Right lung (tissue), 5 donors: ENCODE measurements around the gene GSTO2. TPM values are rescaled to one million over a fixed set of nuclear protein-coding genes. Genes with fewer than 3 reads are reported as not detected.

Source experiments
- DNase-seq, 2 donors: peaks; one replicate each; pipeline ENCODE4 v3.0.0-alpha.2; 2013
- polyA plus RNA-seq, 5 donors: library from polyadenylated mRNA; unstranded; fragments of 120-200 nt; gene quantifications; one replicate each; pipeline versions ENCODE4 v1.2.1 to v1.2.3, GENCODE V29; 2013; ENCODE audit warnings: inconsistent platforms in 1 of 5, low replicate concordance in 1 of 5; ENCODE audit not compliant: insufficient read length in 5 of 5, insufficient read depth in 1 of 5

GSTO2 gene
- polyA plus RNA-seq, 5 donors: 21.9 to 32.2 (median 27.3) TPM

- no peak for DNase-seq
Measured at GRCh38 chr10:104324931-104325330, 55.9 kb downstream of the GSTO2 start.

- no peak for DNase-seq
Measured at GRCh38 chr10:104325436-104326435, 56.8 kb downstream of the GSTO2 start.

DNA sequence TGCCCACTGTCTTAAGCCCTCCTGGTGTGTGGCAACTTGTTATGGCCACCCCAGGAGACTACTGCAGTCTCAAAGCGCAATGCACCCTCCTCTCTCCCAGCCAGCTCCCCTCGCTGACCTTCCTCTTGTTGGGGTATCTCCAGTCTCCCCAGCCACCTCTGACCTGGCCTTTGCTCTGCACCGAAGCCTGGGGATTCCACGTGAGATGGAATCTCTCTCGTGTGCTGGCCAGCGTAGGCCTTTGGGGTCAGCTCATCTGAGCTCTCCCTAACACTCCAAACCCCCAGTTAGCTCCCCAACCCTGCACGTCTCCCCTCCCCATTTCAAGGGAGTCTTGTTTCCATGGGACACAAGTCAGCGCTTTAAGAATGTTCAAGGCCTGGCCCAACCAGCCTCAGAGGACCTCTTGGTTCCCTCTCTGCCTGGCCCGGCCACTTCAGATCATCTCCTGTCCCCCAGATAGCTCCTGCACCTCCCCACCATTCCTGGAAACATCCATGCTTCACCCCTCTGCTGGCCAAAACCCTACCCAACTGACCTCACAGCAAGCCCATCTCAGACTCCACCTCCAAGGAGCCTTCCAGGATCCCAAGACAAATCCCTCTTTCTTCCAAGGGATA lies 58.1 kb downstream of the GSTO2 start:
- no peak for DNase-seq

DNA sequence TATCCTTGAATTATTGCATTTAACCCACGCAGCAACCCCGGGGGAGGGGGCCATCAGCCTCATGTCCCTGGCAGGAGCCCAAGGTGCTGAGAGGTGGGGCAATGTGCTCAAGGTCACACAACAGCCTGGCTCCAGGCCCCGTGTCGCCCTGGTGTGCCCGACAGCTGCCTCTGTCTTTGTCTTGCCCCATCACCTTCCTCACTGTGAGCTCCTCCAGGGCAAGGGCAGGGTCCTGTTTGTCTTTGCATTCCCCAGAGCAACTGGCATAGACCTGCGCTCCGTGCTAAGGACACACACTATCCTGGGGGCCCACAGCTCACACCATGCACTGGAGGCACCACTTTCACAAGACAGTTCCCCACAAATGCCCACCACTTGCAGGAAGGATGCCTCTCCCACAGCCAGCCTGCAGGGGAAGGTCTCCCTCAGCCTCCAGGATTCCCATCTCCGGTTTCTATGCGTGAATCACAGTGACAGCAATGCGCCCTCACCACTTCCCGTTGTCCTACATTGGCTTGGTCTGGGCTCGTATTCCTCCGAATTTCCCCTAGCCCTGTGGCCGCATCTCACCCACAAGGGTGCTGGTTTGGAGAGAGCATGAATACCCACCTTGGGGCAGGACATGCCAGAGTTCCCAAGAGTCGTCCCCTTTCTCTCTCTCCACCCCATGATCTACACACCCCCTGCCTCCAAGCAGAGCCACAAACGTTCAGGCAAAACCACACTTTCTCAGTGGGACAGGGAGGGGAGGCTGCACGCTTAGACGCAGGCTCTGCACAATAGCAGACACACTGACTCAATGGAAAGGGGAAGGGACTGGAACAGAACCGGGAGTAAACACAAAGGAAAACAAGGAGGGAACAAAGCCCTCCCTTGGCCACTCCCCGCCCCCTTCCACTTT lies 59.0 kb downstream of the GSTO2 start:
- peak in 1 of 2 donors; percentile 43 for DNase-seq

GRCh38 chr10:104328646-104328895 lies 59.6 kb downstream of the GSTO2 start:
- DNase-seq: no peak

DNA sequence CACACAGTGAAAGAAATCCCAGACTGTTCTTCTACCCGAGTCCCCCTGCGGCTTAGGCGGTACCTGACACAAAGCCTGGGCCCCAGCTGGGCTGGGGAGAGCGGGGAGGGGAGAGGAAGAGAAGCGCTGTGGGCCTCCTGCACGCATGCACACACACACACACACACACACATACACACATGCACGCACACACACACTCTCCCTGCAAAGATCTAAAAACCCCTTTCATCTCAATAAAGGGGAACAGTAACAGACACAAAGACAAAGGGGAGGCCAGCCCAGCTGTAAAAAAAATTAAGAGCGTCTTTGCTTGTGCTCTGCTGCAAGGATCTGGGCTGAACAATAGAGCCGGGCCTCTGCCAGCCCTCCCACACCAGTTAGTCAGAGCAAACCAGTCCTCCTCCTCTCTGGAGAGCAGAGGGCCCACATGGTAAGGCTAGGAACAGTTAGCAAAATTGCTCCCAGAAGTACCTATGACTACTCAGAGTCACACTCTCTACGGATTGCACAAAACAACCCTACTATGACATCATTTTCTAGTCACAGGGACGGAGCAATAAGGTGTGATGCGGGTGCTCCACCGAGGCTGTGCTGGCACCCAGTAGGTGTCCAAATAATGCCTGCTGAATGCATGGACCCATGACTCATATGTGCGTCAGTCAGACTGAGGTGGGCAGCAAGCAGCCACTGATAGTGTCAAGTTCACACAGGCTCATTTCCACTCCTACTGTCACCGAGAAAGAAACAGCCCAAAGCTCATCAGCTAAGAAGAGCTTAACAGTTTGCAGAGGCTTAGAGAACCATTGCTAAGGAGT lies 60.1 kb downstream of the GSTO2 start:
- DNase-seq: peak in 1 of 2 donors; percentile 67

DNA sequence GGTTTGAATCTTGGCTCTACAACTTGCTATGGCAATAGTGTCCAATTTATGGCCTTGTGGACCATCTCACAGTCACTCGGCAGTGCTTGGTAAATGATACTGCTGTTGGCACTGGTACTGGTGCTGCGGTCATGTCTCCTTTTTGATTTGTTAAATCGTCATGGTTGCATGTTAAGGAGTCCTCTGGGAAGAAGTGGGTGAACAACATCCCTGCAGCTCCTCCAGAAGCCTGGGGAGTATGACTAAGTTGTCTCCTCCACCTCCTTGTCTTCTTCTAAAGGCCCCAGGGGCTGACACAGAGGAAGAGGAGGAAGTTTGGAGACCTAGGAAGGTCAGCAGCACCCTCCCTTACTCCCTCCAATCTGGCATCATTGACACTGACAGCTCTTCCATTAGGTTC lies 60.8 kb downstream of the GSTO2 start:
- DNase-seq: no peak

- DNase-seq: peak in 1 of 2 donors; percentile 56
Measured at GRCh38 chr10:104330168-104331110, 61.5 kb downstream of the GSTO2 start.

DNA sequence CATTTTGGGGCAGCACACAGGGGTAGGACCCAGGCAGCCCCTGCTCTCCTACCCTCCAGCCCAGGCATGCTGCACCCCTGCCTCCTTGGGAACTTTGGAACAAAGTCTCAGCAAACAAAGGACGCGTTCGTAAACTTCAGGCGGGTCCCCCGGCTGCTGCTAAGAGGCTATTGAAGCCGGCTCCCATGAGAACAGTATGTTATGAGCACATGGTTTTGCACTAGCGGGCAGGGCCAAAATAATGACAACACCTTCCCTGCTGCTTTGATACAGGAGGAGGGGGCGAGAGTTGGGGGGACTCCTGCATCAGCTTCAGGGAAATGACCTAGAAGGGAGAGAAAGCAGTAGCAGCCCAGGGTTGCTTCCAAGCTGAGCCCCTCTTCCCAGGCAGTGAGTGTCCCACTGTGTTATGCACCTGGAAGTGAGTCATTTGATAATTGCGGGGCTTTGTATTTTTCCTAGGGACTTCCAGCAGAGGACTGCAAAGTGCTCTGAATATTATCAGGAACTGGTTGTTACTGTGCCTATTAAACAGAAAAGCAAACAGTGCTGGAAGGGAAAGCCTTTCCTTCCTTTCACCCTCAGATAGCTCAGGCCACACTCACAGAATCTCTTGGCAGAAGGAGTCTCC lies 62.3 kb downstream of the GSTO2 start:
- DNase-seq: peak; percentile 55 to 57

DNA sequence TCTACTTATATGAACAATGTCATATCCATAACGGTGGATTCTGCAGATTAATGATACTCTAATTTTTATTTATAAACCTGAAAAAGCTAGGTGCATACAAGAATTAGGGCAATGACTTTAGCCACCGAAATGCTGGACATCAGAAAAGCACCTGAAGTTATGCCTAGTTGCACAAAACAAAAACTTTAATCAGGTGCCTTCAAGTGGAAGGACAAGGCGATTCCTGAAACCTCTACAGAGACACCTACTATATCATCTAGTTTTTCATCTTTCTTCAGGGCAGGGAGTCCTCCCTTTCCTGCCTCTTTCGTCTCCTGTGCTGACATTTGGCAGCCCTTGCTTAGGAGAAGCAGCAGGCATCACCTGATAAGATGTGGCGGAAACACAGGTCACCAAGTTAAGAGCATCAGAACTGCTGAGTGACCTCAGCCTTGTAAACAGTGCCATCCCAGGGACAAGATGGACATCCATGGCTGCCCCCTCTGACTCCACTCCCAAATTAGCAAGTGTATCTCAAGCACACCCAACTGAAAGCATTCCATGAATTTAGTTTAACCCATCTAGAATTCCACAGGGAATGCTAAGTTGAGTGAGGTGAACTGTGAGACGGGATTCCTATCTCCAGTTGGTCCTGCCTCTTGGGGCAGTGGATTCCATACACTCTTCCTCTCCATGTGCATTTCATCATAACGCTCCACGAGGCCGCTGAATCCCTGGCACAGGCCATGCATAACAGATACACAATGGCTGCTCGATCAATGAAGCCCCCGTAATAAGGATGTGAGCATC lies 63.5 kb downstream of the GSTO2 start:
- no peak for DNase-seq

- DNase-seq: no peak
Measured at GRCh38 chr10:104333032-104333727, 64.2 kb downstream of the GSTO2 start.

- no peak for DNase-seq
Measured at GRCh38 chr10:104333728-104334373, 64.9 kb downstream of the GSTO2 start.

DNA sequence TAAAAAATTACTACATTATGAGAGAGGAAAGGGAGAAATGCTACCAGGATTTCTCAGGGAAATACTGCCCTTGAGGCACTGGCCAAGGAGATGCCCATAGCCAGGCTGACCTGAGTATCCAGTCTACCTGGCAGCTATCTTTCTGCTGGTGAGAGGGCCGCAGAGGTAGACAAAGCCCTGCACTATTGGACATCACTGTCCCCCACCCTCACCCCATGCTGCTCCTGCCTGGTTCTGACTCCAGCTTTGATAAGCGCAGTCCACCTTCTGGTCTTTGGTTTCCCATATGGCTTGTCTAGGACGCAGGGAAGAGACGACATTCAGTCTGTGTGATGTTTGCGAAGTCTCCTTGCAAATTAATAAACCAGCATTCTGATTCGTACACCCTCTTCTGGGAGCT lies 65.6 kb downstream of the GSTO2 start:
- DNase-seq: no peak

DNA sequence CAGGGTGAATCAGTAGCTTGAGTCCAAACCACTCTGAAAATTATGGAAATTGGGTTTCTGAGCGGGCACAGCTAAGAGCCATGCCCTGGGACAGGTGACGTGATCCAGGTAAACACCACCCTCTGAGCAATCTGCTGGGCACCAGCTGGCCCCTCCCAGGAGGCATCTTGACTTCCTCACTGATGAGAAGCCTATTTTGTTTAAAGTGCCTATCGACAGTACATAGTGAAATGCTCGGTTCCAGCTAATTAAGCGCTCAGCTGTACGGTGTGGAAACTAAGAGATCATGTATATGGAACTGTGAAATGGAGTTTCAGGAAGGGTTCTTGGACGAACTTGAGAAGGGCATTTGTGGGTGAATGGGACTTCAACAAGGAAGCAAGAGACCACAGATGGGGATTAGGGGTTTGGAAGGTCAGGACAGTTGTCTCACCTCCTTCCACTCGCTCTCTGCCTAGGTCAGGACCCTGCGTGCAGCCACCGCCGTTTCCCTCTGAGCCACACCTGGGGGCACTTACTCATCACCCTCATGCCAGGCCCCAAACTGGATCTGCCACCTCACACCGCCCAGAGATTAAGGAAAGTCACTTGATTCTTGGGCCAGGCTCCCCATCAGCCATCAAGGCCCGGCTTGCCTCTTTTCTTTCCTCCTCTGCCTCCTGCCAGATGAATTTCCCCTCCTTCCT lies 66.1 kb downstream of the GSTO2 start:
- no peak for DNase-seq

DNA sequence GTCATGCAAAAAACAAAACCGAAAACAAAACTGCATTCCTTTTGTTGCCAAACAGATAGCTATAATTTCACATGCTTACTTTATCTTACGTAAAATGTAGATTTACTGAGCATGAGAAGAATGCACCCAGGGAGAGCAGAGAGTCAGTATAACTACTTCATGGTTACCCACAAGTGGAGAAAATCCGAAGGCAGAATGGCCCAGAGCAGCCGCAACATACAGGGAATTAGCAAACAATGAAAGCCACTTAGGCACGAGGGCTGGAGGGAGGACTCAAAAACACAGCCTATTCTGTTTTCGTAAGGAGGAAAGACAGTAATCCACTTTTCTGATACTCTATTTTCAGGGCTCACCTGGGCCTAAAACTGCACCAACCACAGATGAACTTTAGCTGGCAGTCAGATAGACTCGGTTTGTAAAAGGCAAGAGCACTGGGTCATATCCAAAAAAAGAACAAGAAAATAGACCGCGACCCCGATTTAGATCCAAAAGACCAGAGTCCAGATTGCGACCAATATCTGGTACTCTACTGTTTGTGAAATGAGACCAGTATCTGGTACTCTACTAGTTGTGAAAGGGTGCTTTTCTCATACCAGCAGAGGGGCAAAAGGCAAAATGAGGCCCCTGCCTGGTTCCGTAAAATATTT lies 68.0 kb downstream of the GSTO2 start:
- peak; percentile 45 to 46 for DNase-seq

- DNase-seq: peak in 1 of 2 donors; percentile 45
Measured at GRCh38 chr10:104337521-104337984, 68.6 kb downstream of the GSTO2 start.
